ENCODE data around the gene LYST. TPM values are rescaled to one million over a fixed set of nuclear protein-coding genes. Genes with fewer than 3 reads are reported as not detected.

LYST gene
- total and polyA plus RNA-seq, 2 of the 8 experiments (the other 6 are each of a cell fraction or from before 2014, with no cell fraction given): 0.29 to 0.58 TPM

DNA sequence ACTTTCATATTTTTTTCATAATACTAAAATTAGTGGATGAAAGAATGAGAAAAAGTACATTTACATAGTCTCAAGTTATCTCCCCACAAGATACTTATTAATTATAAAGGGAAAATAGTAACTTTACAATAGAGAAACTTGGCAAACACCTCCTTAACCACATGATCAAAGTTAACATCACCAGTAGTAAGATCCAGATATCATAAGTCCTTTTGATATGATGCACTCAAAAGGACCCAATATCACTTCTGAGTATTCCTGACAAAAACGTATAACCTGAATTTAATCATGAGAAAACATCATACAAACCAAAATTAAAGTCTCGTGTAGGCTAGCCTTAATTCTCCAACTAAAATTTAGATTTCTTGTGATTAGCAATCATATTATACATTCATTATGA lies 67.4 kb downstream of the LYST start (continued):
- TF ChIP-seq, protein P1, sequence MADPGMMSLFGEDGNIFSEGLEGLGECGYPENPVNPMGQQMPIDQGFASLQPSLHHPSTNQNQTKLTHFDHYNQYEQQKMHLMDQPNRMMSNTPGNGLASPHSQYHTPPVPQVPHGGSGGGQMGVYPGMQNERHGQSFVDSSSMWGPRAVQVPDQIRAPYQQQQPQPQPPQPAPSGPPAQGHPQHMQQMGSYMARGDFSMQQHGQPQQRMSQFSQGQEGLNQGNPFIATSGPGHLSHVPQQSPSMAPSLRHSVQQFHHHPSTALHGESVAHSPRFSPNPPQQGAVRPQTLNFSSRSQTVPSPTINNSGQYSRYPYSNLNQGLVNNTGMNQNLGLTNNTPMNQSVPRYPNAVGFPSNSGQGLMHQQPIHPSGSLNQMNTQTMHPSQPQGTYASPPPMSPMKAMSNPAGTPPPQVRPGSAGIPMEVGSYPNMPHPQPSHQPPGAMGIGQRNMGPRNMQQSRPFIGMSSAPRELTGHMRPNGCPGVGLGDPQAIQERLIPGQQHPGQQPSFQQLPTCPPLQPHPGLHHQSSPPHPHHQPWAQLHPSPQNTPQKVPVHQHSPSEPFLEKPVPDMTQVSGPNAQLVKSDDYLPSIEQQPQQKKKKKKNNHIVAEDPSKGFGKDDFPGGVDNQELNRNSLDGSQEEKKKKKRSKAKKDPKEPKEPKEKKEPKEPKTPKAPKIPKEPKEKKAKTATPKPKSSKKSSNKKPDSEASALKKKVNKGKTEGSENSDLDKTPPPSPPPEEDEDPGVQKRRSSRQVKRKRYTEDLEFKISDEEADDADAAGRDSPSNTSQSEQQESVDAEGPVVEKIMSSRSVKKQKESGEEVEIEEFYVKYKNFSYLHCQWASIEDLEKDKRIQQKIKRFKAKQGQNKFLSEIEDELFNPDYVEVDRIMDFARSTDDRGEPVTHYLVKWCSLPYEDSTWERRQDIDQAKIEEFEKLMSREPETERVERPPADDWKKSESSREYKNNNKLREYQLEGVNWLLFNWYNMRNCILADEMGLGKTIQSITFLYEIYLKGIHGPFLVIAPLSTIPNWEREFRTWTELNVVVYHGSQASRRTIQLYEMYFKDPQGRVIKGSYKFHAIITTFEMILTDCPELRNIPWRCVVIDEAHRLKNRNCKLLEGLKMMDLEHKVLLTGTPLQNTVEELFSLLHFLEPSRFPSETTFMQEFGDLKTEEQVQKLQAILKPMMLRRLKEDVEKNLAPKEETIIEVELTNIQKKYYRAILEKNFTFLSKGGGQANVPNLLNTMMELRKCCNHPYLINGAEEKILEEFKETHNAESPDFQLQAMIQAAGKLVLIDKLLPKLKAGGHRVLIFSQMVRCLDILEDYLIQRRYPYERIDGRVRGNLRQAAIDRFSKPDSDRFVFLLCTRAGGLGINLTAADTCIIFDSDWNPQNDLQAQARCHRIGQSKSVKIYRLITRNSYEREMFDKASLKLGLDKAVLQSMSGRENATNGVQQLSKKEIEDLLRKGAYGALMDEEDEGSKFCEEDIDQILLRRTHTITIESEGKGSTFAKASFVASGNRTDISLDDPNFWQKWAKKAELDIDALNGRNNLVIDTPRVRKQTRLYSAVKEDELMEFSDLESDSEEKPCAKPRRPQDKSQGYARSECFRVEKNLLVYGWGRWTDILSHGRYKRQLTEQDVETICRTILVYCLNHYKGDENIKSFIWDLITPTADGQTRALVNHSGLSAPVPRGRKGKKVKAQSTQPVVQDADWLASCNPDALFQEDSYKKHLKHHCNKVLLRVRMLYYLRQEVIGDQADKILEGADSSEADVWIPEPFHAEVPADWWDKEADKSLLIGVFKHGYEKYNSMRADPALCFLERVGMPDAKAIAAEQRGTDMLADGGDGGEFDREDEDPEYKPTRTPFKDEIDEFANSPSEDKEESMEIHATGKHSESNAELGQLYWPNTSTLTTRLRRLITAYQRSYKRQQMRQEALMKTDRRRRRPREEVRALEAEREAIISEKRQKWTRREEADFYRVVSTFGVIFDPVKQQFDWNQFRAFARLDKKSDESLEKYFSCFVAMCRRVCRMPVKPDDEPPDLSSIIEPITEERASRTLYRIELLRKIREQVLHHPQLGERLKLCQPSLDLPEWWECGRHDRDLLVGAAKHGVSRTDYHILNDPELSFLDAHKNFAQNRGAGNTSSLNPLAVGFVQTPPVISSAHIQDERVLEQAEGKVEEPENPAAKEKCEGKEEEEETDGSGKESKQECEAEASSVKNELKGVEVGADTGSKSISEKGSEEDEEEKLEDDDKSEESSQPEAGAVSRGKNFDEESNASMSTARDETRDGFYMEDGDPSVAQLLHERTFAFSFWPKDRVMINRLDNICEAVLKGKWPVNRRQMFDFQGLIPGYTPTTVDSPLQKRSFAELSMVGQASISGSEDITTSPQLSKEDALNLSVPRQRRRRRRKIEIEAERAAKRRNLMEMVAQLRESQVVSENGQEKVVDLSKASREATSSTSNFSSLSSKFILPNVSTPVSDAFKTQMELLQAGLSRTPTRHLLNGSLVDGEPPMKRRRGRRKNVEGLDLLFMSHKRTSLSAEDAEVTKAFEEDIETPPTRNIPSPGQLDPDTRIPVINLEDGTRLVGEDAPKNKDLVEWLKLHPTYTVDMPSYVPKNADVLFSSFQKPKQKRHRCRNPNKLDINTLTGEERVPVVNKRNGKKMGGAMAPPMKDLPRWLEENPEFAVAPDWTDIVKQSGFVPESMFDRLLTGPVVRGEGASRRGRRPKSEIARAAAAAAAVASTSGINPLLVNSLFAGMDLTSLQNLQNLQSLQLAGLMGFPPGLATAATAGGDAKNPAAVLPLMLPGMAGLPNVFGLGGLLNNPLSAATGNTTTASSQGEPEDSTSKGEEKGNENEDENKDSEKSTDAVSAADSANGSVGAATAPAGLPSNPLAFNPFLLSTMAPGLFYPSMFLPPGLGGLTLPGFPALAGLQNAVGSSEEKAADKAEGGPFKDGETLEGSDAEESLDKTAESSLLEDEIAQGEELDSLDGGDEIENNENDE (IDR thresholded peaks at IDR 0.05; ENCODE audit: insufficient replicate concordance, low read length): no peak
- TF ChIP-seq POLR2A (IDR thresholded peaks at IDR 0.05; ENCODE audit: control extremely low read depth in 1 of 2, low read depth in 2 of 2, low read length in 2 of 2) (no peak), FOSL1 (IDR thresholded peaks at IDR 0.05; ENCODE audit: insufficient read depth, low read depth, low read length) (no peak), POLR2AphosphoS5 (IDR thresholded peaks at IDR 0.05; ENCODE audit: low read depth, low read length) (no peak), TEAD4 (IDR thresholded peaks at IDR 0.05; ENCODE audit: low read depth, low read length) (no peak), CBX5 (IDR thresholded peaks at IDR 0.05; ENCODE audit: low read depth, low read length) (no peak), BCL11A (IDR thresholded peaks at IDR 0.05; ENCODE audit: low read depth in 2 of 2, low read length in 2 of 2) (no peak), SP1 (IDR thresholded peaks at IDR 0.05; ENCODE audit: low read depth, low read length) (no peak)
- TF ChIP-seq, protein P2, sequence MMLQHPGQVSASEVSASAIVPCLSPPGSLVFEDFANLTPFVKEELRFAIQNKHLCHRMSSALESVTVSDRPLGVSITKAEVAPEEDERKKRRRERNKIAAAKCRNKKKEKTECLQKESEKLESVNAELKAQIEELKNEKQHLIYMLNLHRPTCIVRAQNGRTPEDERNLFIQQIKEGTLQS (IDR thresholded peaks at IDR 0.05; ENCODE audit: insufficient read depth, low read depth, low read length): no peak

All from H1 (cell line).